ENCODE results near the gene PSMA8.
"Not testable (repeated sequence)": the region's sequence is repeated elsewhere in the genome, so short reads cannot be mapped to it uniquely, and the experiment has no call there.

The PSMA8 gene

GRCh38 chr18:26237363-26237762 lies 103.7 kb downstream of the PSMA8 start:
- not testable (repeated sequence) for H3K14ac ChIP-seq (ENCODE audit: low read length); H3K4me2 ChIP-seq (ENCODE audit: low read length)

GRCh38 chr18:26238718-26239117 lies 105.0 kb downstream of the PSMA8 start:
- not testable (repeated sequence) for H2BK5ac ChIP-seq (ENCODE audit: low read depth, low read length, poor library complexity); H3K79me2 ChIP-seq (ENCODE audit: control insufficient read depth, insufficient read depth, low read length, poor library complexity); H3K27ac ChIP-seq (ENCODE audit: low read depth, low read length); H2AFZ ChIP-seq (ENCODE audit: insufficient read depth, low read length, poor library complexity); H3K4me2 ChIP-seq (ENCODE audit: low read length); H3K4ac ChIP-seq (ENCODE audit: low read depth, low read length); H4K8ac ChIP-seq (ENCODE audit: low read depth, low read length); H3K4me3 ChIP-seq (ENCODE audit: low read depth, low read length); H4K12ac ChIP-seq (ENCODE audit: low read depth, low read length); H3K4me1 ChIP-seq (ENCODE audit: control insufficient read depth in 1 of 2, insufficient read depth in 2 of 2, low read length in 2 of 2); H3K9me3 ChIP-seq (ENCODE audit: insufficient read depth, low read depth, low read length); H3K14ac ChIP-seq (ENCODE audit: low read length); H3K36me3 ChIP-seq (ENCODE audit: control insufficient read depth in 1 of 2, insufficient read depth in 2 of 2, low read length in 2 of 2); H3K18ac ChIP-seq (ENCODE audit: low read length); H3K9ac ChIP-seq (ENCODE audit: low read length); H3K79me1 ChIP-seq (ENCODE audit: low read length); DNase-seq; H2BK12ac ChIP-seq (ENCODE audit: low read length); H3K23ac ChIP-seq (ENCODE audit: low read length); H3K27me3 ChIP-seq (ENCODE audit: insufficient read depth, low read length); H2AK5ac ChIP-seq (ENCODE audit: low read length); H2BK120ac ChIP-seq (ENCODE audit: insufficient read depth, low read length, poor library complexity); H4K91ac ChIP-seq (ENCODE audit: low read depth, low read length)
- no CpG with 5 or more reads among the region's 4 CpGs for WGBS (ENCODE audit: extremely low coverage, insufficient coverage, insufficient read length)

More at GRCh38 chr18:26237363-26237762, 103.7 kb downstream of the PSMA8 start:
- not testable (repeated sequence) for H2BK12ac ChIP-seq (ENCODE audit: low read length); H4K12ac ChIP-seq (ENCODE audit: low read depth, low read length); H3K79me1 ChIP-seq (ENCODE audit: low read length); H4K91ac ChIP-seq (ENCODE audit: low read depth, low read length); H3K36me3 ChIP-seq (ENCODE audit: control insufficient read depth in 1 of 2, insufficient read depth in 2 of 2, low read length in 2 of 2); H2BK120ac ChIP-seq (ENCODE audit: insufficient read depth, low read length, poor library complexity); H4K8ac ChIP-seq (ENCODE audit: low read depth, low read length); H3K9me3 ChIP-seq (ENCODE audit: insufficient read depth, low read depth, low read length); H3K79me2 ChIP-seq (ENCODE audit: control insufficient read depth, insufficient read depth, low read length, poor library complexity); H3K4me1 ChIP-seq (ENCODE audit: control insufficient read depth in 1 of 2, insufficient read depth in 2 of 2, low read length in 2 of 2); H3K23ac ChIP-seq (ENCODE audit: low read length); H2BK5ac ChIP-seq (ENCODE audit: low read depth, low read length, poor library complexity); DNase-seq; H3K4ac ChIP-seq (ENCODE audit: low read depth, low read length); H3K9ac ChIP-seq (ENCODE audit: low read length); H3K27ac ChIP-seq (ENCODE audit: low read depth, low read length); H3K18ac ChIP-seq (ENCODE audit: low read length); H2AFZ ChIP-seq (ENCODE audit: insufficient read depth, low read length, poor library complexity); H2AK5ac ChIP-seq (ENCODE audit: low read length); H3K27me3 ChIP-seq (ENCODE audit: insufficient read depth, low read length); H3K4me3 ChIP-seq (ENCODE audit: low read depth, low read length)
- WGBS (ENCODE audit: extremely low coverage, insufficient coverage, insufficient read length), result no CpG with 5 or more reads among the region's 2 CpGs

- not testable (repeated sequence) for H2BK120ac ChIP-seq (ENCODE audit: insufficient read depth, low read length, poor library complexity); H2BK5ac ChIP-seq (ENCODE audit: low read depth, low read length, poor library complexity); H4K8ac ChIP-seq (ENCODE audit: low read depth, low read length); H3K4me3 ChIP-seq (ENCODE audit: low read depth, low read length); H3K9ac ChIP-seq (ENCODE audit: low read length); H4K12ac ChIP-seq (ENCODE audit: low read depth, low read length); H3K27ac ChIP-seq (ENCODE audit: low read depth, low read length); H3K4me1 ChIP-seq (ENCODE audit: control insufficient read depth in 1 of 2, insufficient read depth in 2 of 2, low read length in 2 of 2); H3K36me3 ChIP-seq (ENCODE audit: control insufficient read depth in 1 of 2, insufficient read depth in 2 of 2, low read length in 2 of 2); H3K18ac ChIP-seq (ENCODE audit: low read length); H3K9me3 ChIP-seq (ENCODE audit: insufficient read depth, low read depth, low read length); H3K4ac ChIP-seq (ENCODE audit: low read depth, low read length); H3K4me2 ChIP-seq (ENCODE audit: low read length); DNase-seq; H3K27me3 ChIP-seq (ENCODE audit: insufficient read depth, low read length); H3K79me1 ChIP-seq (ENCODE audit: low read length); H4K91ac ChIP-seq (ENCODE audit: low read depth, low read length); H3K23ac ChIP-seq (ENCODE audit: low read length); H2AK5ac ChIP-seq (ENCODE audit: low read length); H2BK12ac ChIP-seq (ENCODE audit: low read length); H2AFZ ChIP-seq (ENCODE audit: insufficient read depth, low read length, poor library complexity); H3K14ac ChIP-seq (ENCODE audit: low read length); H3K79me2 ChIP-seq (ENCODE audit: control insufficient read depth, insufficient read depth, low read length, poor library complexity)
- no CpG with 5 or more reads among the region's 4 CpGs for WGBS (ENCODE audit: extremely low coverage, insufficient coverage, insufficient read length)
These were observed 108.7 kb downstream of the PSMA8 start for GRCh38 chr18:26242392-26242791.

Measured in trophoblast cell (in vitro differentiated cells and primary cell).